Natural killer cell (primary cell): Measurements from ENCODE around the gene SNCB. TPM values are rescaled to one million over a fixed set of nuclear protein-coding genes. Genes with fewer than 3 reads are reported as not detected.

Experiments
- ATAC-seq, 3 donors: fragments of 150-1000 bp in 2 of 3; fragments of 200-7000 bp in 1 of 3; cut with Tn5 transposase; 1 replicate in 1 of 3; 2 replicates in 2 of 3; pipeline ENCODE4 v1.10.0; 2021; ENCODE audit warnings: mild to moderate bottlenecking in 2 of 3, moderate library complexity in 2 of 3
- DNase-seq, 2 donors: peaks; one replicate each; pipeline versions ENCODE4 v3.0.0 to v3.0.0-alpha.2; 2013 to 2021; ENCODE audit warnings: mixed read lengths in 1 of 2
- H3K27ac ChIP-seq: one replicate; pipeline ENCODE4 v1.5.1; 2013; ENCODE audit warnings: mild to moderate bottlenecking, low read length
- H3K27me3 ChIP-seq: one replicate; pipeline ENCODE4 v1.6.1; 2013; ENCODE audit warnings: low read length; ENCODE audit not compliant: control insufficient read depth, insufficient read depth
- H3K36me3 ChIP-seq: one replicate; pipeline ENCODE4 v1.6.1; 2013; ENCODE audit warnings: low read length; ENCODE audit not compliant: control insufficient read depth, insufficient read depth
- H3K4me1 ChIP-seq: one replicate; pipeline ENCODE4 v1.6.1; 2013; ENCODE audit warnings: low read length; ENCODE audit not compliant: control insufficient read depth, insufficient read depth
- H3K4me3 ChIP-seq: one replicate; pipeline ENCODE4 v1.5.1; 2013; ENCODE audit warnings: low read length
- H3K9me3 ChIP-seq: one replicate; pipeline ENCODE4 v1.6.1; 2013; ENCODE audit warnings: low read length; ENCODE audit not compliant: control insufficient read depth, insufficient read depth
- H3K27ac Mint-ChIP-seq, 2 donors: one replicate each; pipeline ENCODE4 v1.8.0; 2022; ENCODE audit warnings: mild to moderate bottlenecking in 2 of 2, mixed read lengths in 2 of 2, moderate library complexity in 1 of 2
- H3K27me3 Mint-ChIP-seq, 2 donors: one replicate each; pipeline ENCODE4 v1.8.0; 2022; ENCODE audit warnings: low read depth in 2 of 2, mixed read lengths in 2 of 2
- H3K36me3 Mint-ChIP-seq: one replicate; pipeline ENCODE4 v1.8.0; 2022; ENCODE audit warnings: mixed read lengths
- H3K4me1 Mint-ChIP-seq, 2 donors: one replicate each; pipeline ENCODE4 v1.8.0; 2022; ENCODE audit warnings: mixed read lengths in 2 of 2
- H3K4me3 Mint-ChIP-seq: one replicate; pipeline ENCODE4 v1.8.0; 2022; ENCODE audit warnings: mild to moderate bottlenecking, moderate library complexity, mixed read lengths
- H3K9me3 Mint-ChIP-seq, 2 donors: one replicate each; pipeline ENCODE4 v1.8.0; 2022; ENCODE audit warnings: mixed read lengths in 2 of 2
- CTCF ChIP-seq: fragments of 200-600 bp; IDR thresholded peaks from one replicate; pipeline ENCODE4 v1.8.0; 2022; ENCODE audit warnings: antibody characterized with exemption
- WGBS: methylation state at CpG from one replicate; pipeline ENCODE4 v1.1.7; 2013; ENCODE audit warnings: missing lambda C conversion rate; ENCODE audit not compliant: insufficient coverage; 5-methylcytosine and 5-hydroxymethylcytosine counted together
- intact Hi-C: fragments of 100-400 bp; cut with micrococcal nuclease; formaldehyde crosslinking; loops from one replicate; pipeline ENCODE4 v1.14.2; 2022
- total RNA-seq, 4 donors: library from RNA; stranded (reverse); fragments of 120-200 nt in 1 of 4; gene quantifications; one replicate each; pipeline versions ENCODE4 v1.2.3 to v1.2.4, GENCODE V29; 2013 to 2022

The SNCB gene
- total RNA-seq, 3 donors from 2014 or later (not counting 1 experiment from before 2014, with no cell fraction given), result not detected

GRCh38 chr5:176628406-176629228 lies 1.7 kb downstream of the SNCB start:
- 67% methylated on average over 13 of the region's 13 CpGs for WGBS
- Histone ChIP-seq H3K36me3 (no peaks in the 10 kb centered on the region), H3K9me3 (no peaks in the 10 kb centered on the region), H3K27me3 (peaks cover 25% of the 10 kb centered on the region), H3K27ac (no peak overlapping the region), H3K4me1 (peaks cover 15% of the 10 kb centered on the region), H3K4me3 (no peak overlapping the region)
- peaks cover 56 to 57% of the 10 kb centered on the region in 2 donors for H3K27me3 Mint-ChIP-seq
- no peaks in the 10 kb centered on the region for H3K36me3 Mint-ChIP-seq
- H3K27ac Mint-ChIP-seq, result no peak overlapping the region
- no peaks in the 10 kb centered on the region for H3K9me3 Mint-ChIP-seq
- ATAC-seq (no peak), DNase-seq (no peak)
- peaks cover 5 to 23% of the 10 kb centered on the region in 2 donors for H3K4me1 Mint-ChIP-seq
- intact Hi-C loops, result no loop called here
- no peak for TF ChIP-seq CTCF
- H3K4me3 Mint-ChIP-seq, result no peak overlapping the region

GRCh38 chr5:176627582-176627981 lies 2.8 kb downstream of the SNCB start:
- no peak for TF ChIP-seq CTCF
- WGBS, result 73% methylated on average over 4 of the region's 5 CpGs
- Mint-ChIP-seq H3K4me1 (peaks cover 5 to 21% of the 10 kb centered on the region in 2 donors), H3K9me3 (no peaks in the 10 kb centered on the region), H3K4me3 (no peak overlapping the region), H3K36me3 (no peaks in the 10 kb centered on the region), H3K27ac (no peak overlapping the region), H3K27me3 (peaks cover 46 to 53% of the 10 kb centered on the region in 2 donors)
- Histone ChIP-seq H3K4me3 (no peak overlapping the region), H3K27me3 (peaks cover 25% of the 10 kb centered on the region), H3K9me3 (no peaks in the 10 kb centered on the region), H3K27ac (no peak overlapping the region), H3K36me3 (no peaks in the 10 kb centered on the region), H3K4me1 (peaks cover 15% of the 10 kb centered on the region)
- DNase-seq (no peak), ATAC-seq (no peak)
- intact Hi-C loops, result no loop called here

- peaks cover 25% of the 10 kb centered on the region for H3K27me3 ChIP-seq
- no peak overlapping the region for H3K4me3 ChIP-seq
- H3K36me3 ChIP-seq, result no peaks in the 10 kb centered on the region
- Mint-ChIP-seq H3K9me3 (no peaks in the 10 kb centered on the region), H3K27me3 (peaks cover 42 to 51% of the 10 kb centered on the region in 2 donors), H3K4me1 (peaks cover 5 to 21% of the 10 kb centered on the region in 2 donors), H3K36me3 (no peaks in the 10 kb centered on the region), H3K4me3 (no peak overlapping the region), H3K27ac (no peak overlapping the region)
- no peaks in the 10 kb centered on the region for H3K9me3 ChIP-seq
- H3K4me1 ChIP-seq, result peaks cover 15% of the 10 kb centered on the region
- WGBS, result 47% methylated on average over 6 of the region's 7 CpGs
- intact Hi-C loops, result no loop called here
- ATAC-seq (no peak), DNase-seq (no peak)
- TF ChIP-seq CTCF, result no peak
- H3K27ac ChIP-seq, result no peak overlapping the region
Observed at GRCh38 chr5:176626876-176627236, 3.5 kb downstream of the SNCB start.
